Tibial artery (tissue), 4 donors: ENCODE data around the gene NEUROG1.
A peak's percentile ranks its signal among the peaks of the same experiment; 100 is the strongest.

Experiments used
- DNase-seq, 2 donors: peaks; one replicate each; pipeline ENCODE4 v3.0.0-alpha.2; 2019
- H3K27ac ChIP-seq, 2 donors: fragments of 200-600 bp; sonication (generic) in 1 of 2; 1 replicate in 1 of 2; 2 replicates in 1 of 2; pipeline ENCODE4 v1.5.1; 2018 to 2019; ENCODE audit warnings: mild to moderate bottlenecking in 1 of 2
- H3K27me3 ChIP-seq, 2 donors: fragments of 200-600 bp; sonication (generic) in 1 of 2; one replicate each; pipeline versions ENCODE4 v1.5.1 to v1.6.0; 2016 to 2019
- H3K36me3 ChIP-seq, 3 donors: fragments of 200-600 bp; sonication (generic) in 2 of 3; one replicate each; pipeline ENCODE4 v1.5.1; 2016 to 2019; ENCODE audit warnings: mild to moderate bottlenecking in 2 of 3
- H3K4me1 ChIP-seq, 4 donors: fragments of 200-600 bp; sonication (generic) in 2 of 4; 1 replicate in 3 of 4; 2 replicates in 1 of 4; pipeline ENCODE4 v1.5.1; 2016 to 2019
- H3K4me3 ChIP-seq, 2 donors: fragments of 200-600 bp; sonication (generic) in 1 of 2; 1 replicate in 1 of 2; 2 replicates in 1 of 2; pipeline ENCODE4 v1.5.1; 2018 to 2019; ENCODE audit warnings: mild to moderate bottlenecking in 2 of 2
- H3K9me3 ChIP-seq, 3 donors: fragments of 200-600 bp; sonication (generic) in 1 of 3; one replicate each; pipeline ENCODE4 v1.5.1; 2016 to 2019
- CTCF ChIP-seq, 2 experiments: fragments of 200-600 bp in 1 of 2; fragments of 450-650 bp in 1 of 2; IDR thresholded peaks; one replicate each; pipeline ENCODE4 v1.5.1; 2017 to 2019; ENCODE audit warnings: antibody characterized with exemption in 2 of 2, mild to moderate bottlenecking in 1 of 2, moderate library complexity in 1 of 2
- intact Hi-C: fragments of 100-400 bp; cut with DNase I; formaldehyde crosslinking; loops from one replicate; pipeline ENCODE4 v1.15.0; 2023; ENCODE audit warnings: low total_unique reads

NEUROG1 gene

GRCh38 chr5:135571066-135571609 is 35.4 kb upstream of the NEUROG1 start:
- Histone ChIP-seq H3K27me3 (peaks cover 0 to 40% of the 10 kb centered on the region in 2 donors), H3K4me1 (no peaks in the 10 kb centered on the region)
- TF ChIP-seq CTCF (IDR thresholded peaks at IDR 0.05) = no peak

GRCh38 chr5:135570453-135570764 is 34.6 kb upstream of the NEUROG1 start:
- Histone ChIP-seq H3K27ac (no peak overlapping the region), H3K27me3 (peaks cover 0 to 33% of the 10 kb centered on the region in 2 donors), H3K4me3 (no peak overlapping the region), H3K4me1 (no peaks in the 10 kb centered on the region), H3K36me3 (no peaks in the 10 kb centered on the region), H3K9me3 (no peaks in the 10 kb centered on the region)
- no peak for TF ChIP-seq CTCF (IDR thresholded peaks at IDR 0.05)
- DNase-seq = no peak
- intact Hi-C loops = no loop called here

More at GRCh38 chr5:135571066-135571609, 35.4 kb upstream of the NEUROG1 start:
- Histone ChIP-seq H3K36me3 (no peaks in the 10 kb centered on the region), H3K27ac (no peak overlapping the region), H3K9me3 (no peaks in the 10 kb centered on the region), H3K4me3 (no peak overlapping the region)
- DNase-seq = no peak
- intact Hi-C loops = no loop called here

GRCh38 chr5:135569755-135570452 is 34.1 kb upstream of the NEUROG1 start:
- DNase-seq = peak in 1 of 2 donors; percentile 25
- no peak overlapping the region for H3K4me3 ChIP-seq
- no peaks in the 10 kb centered on the region for H3K9me3 ChIP-seq
- H3K27ac ChIP-seq = no peak overlapping the region
- TF ChIP-seq CTCF (IDR thresholded peaks at IDR 0.05) = no peak
- H3K4me1 ChIP-seq = no peaks in the 10 kb centered on the region
- intact Hi-C loops = no loop called here
- H3K27me3 ChIP-seq = peaks cover 0 to 31% of the 10 kb centered on the region in 2 donors
- H3K36me3 ChIP-seq = no peaks in the 10 kb centered on the region

- DNase-seq = no peak
- H3K9me3 ChIP-seq = no peaks in the 10 kb centered on the region
- H3K4me1 ChIP-seq = no peaks in the 10 kb centered on the region
- no peaks in the 10 kb centered on the region for H3K36me3 ChIP-seq
- intact Hi-C loops = no loop called here
- H3K4me3 ChIP-seq = no peak overlapping the region
- TF ChIP-seq CTCF (IDR thresholded peaks at IDR 0.05) = no peak
- H3K27ac ChIP-seq = no peak overlapping the region
- H3K27me3 ChIP-seq = peaks cover 0 to 31% of the 10 kb centered on the region in 2 donors
These were observed 33.2 kb upstream of the NEUROG1 start for GRCh38 chr5:135568923-135569360.

- no peaks in the 10 kb centered on the region for H3K36me3 ChIP-seq
- H3K27me3 ChIP-seq = peaks cover 0 to 31% of the 10 kb centered on the region in 2 donors
- no peaks in the 10 kb centered on the region for H3K4me1 ChIP-seq
- no peaks in the 10 kb centered on the region for H3K9me3 ChIP-seq
- no peak overlapping the region for H3K4me3 ChIP-seq
- TF ChIP-seq CTCF (IDR thresholded peaks at IDR 0.05) = no peak
- intact Hi-C loops = no loop called here
- DNase-seq = no peak
- no peak overlapping the region for H3K27ac ChIP-seq
These were observed 32.5 kb upstream of the NEUROG1 start for GRCh38 chr5:135568246-135568645.
